A673 (cell line): Measurements from ENCODE around the gene TRAP1. TPM values are rescaled to one million over a fixed set of nuclear protein-coding genes. Genes with fewer than 3 reads are reported as not detected.

Experiments used
- BruUV-seq: library from RNA; stranded (reverse); fragments of 400-500 nt; replicated peaks from 2 replicates; lab custom pipeline; 2021; lab: Mats Ljungman, UMichigan
- CTCF ChIA-PET: fragments of 300-600 bp; sonication (Branson Sonifier 250); formaldehyde crosslinking; loops from one replicate; lab custom pipeline; 2022; ENCODE audit warnings: antibody characterized with exemption; lab: Charles Lee
- POLR2A ChIA-PET: fragments of 300-600 bp; sonication (Branson Sonifier 250); formaldehyde crosslinking; loops from one replicate; lab custom pipeline; 2022; ENCODE audit warnings: antibody characterized with exemption; ENCODE audit not compliant: low non-redundant PET; lab: Charles Lee
- DNase-seq: peaks from one replicate; pipeline ENCODE4 v3.0.0-alpha.2; 2015; ENCODE audit warnings: low spot score
- H3K27ac ChIP-seq: fragments of 200-600 bp; sonication (generic); 2 replicates; pipeline ENCODE4 v1.5.1; 2016; ENCODE audit warnings: mixed run types, low read depth, mild to moderate bottlenecking, mixed read lengths, antibody characterized with exemption, low read length; ENCODE audit not compliant: poor library complexity, severe bottlenecking
- H3K27me3 ChIP-seq: fragments of 200-600 bp; sonication (generic); replicated peaks from 2 replicates; pipeline ENCODE4 v1.6.1; 2017; ENCODE audit warnings: mixed run types, low read depth, mild to moderate bottlenecking, mixed read lengths, antibody characterized with exemption, low read length; ENCODE audit not compliant: insufficient read depth, poor library complexity
- H3K36me3 ChIP-seq: fragments of 200-600 bp; sonication (generic); 2 replicates; pipeline ENCODE4 v1.6.1; 2016; ENCODE audit warnings: mixed run types, mild to moderate bottlenecking, mixed read lengths, antibody characterized with exemption, low read length; ENCODE audit not compliant: insufficient read depth, poor library complexity, severe bottlenecking
- H3K4me1 ChIP-seq: fragments of 200-600 bp; sonication (generic); 2 replicates; pipeline ENCODE4 v1.6.1; 2017; ENCODE audit warnings: mixed run types, mild to moderate bottlenecking, mixed read lengths, antibody characterized with exemption, low read length; ENCODE audit not compliant: insufficient read depth, poor library complexity, severe bottlenecking
- H3K4me3 ChIP-seq: fragments of 200-600 bp; sonication (generic); 2 replicates; pipeline ENCODE4 v1.5.1; 2016; ENCODE audit warnings: low read depth, mixed run types, mild to moderate bottlenecking, mixed read lengths, low read length; ENCODE audit not compliant: poor library complexity, severe bottlenecking
- H3K9me3 ChIP-seq: fragments of 200-600 bp; sonication (generic); 2 replicates; pipeline ENCODE4 v1.6.1; 2016; ENCODE audit warnings: mixed run types, low read depth, mild to moderate bottlenecking, mixed read lengths, antibody characterized with exemption, low read length; ENCODE audit not compliant: poor library complexity, severe bottlenecking
- EZH2 ChIP-seq: fragments of 200-600 bp; sonication (generic); IDR thresholded peaks from 2 replicates; pipeline ENCODE4 v1.6.1; 2017; ENCODE audit warnings: borderline replicate concordance, low read depth, mild to moderate bottlenecking, mixed read lengths, antibody characterized with exemption, low read length; ENCODE audit not compliant: poor library complexity, severe bottlenecking
- intact Hi-C: fragments of 100-400 bp; cut with micrococcal nuclease; formaldehyde crosslinking; loops from one replicate; pipeline ENCODE4 v1.10.0; 2022; ENCODE audit not compliant: unreplicated experiment
- total RNA-seq: library from RNA; stranded (reverse); gene quantifications from 2 replicates; pipeline ENCODE4 v1.2.3, GENCODE V29; 2021
- TF ChIP-seq, protein P1 (sequence below): fragments of 300-800, 200-600 bp; sonication (generic); conservative IDR thresholded peaks from 2 replicates; pipeline ENCODE4 v1.5.1; 2017; ENCODE audit warnings: low read depth, mild to moderate bottlenecking, antibody characterized with exemption, low read length, moderate library complexity, mixed read lengths

Gene TRAP1
- total RNA-seq, 1 experiment from 2014 or later: 280 TPM

DNA sequence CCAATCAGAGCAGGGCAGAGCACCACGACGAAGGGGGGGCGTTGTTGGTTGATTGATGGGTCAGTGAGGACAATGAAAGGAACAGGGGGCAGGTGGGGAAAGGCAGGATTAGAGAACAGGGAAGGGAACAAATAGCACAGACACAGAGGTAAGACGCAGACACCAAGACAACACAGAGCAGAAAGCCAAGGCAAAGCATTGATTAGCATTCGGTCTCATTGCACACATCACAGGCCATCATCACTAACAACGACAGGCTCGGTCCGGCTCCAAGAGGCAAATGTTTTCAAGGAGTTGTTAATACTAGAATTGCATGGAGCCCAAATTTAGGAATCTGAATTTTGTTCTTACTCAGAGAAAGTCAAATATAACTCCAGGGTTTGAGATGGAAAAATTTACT, 34.6 kb upstream of the TRAP1 start:
- Histone ChIP-seq H3K9me3 (no peaks in the 10 kb centered on the region), H3K27ac (no peak overlapping the region), H3K36me3 (peaks cover 43% of the 10 kb centered on the region), H3K27me3 (no peaks in the 10 kb centered on the region), H3K4me3 (no peak overlapping the region), H3K4me1 (peaks cover 29% of the 10 kb centered on the region)
- POLR2A ChIA-PET: no interaction called here
- TF ChIP-seq, protein P1, sequence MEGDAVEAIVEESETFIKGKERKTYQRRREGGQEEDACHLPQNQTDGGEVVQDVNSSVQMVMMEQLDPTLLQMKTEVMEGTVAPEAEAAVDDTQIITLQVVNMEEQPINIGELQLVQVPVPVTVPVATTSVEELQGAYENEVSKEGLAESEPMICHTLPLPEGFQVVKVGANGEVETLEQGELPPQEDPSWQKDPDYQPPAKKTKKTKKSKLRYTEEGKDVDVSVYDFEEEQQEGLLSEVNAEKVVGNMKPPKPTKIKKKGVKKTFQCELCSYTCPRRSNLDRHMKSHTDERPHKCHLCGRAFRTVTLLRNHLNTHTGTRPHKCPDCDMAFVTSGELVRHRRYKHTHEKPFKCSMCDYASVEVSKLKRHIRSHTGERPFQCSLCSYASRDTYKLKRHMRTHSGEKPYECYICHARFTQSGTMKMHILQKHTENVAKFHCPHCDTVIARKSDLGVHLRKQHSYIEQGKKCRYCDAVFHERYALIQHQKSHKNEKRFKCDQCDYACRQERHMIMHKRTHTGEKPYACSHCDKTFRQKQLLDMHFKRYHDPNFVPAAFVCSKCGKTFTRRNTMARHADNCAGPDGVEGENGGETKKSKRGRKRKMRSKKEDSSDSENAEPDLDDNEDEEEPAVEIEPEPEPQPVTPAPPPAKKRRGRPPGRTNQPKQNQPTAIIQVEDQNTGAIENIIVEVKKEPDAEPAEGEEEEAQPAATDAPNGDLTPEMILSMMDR: no peak
- no peak for TF ChIP-seq EZH2
- no peak for DNase-seq
- BruUV-seq: no TSS peak
- CTCF ChIA-PET: no interaction called here
- intact Hi-C loops: no loop called here

DNA sequence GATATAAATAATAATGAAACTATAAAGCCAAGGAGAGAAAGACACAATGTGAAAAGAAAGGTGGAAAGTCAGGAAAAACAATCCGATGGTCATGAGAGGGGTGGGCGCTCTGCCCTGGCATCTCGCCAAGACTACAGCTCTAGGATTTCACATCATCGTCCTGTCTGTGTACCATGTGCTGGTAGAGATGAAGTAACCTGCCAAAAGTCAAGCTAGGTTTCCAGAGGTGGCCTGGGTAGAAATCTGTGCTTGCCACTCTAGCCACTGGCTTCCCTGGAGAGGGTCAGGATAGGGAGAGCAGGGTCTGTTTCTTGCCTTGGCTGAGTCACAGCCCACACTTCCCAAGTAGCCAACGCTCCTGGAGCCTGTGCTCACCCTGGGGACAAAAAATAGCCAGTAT, 31.0 kb upstream of the TRAP1 start:
- Histone ChIP-seq H3K27me3 (no peaks in the 10 kb centered on the region), H3K4me1 (peaks cover 11% of the 10 kb centered on the region), H3K27ac (no peak overlapping the region), H3K9me3 (no peaks in the 10 kb centered on the region), H3K4me3 (no peak overlapping the region), H3K36me3 (peaks cover 48% of the 10 kb centered on the region)
- no peak for DNase-seq
- TF ChIP-seq, protein P1: no peak
- no peak for TF ChIP-seq EZH2
- ChIA-PET CTCF (no interaction called here), POLR2A (no interaction called here)
- intact Hi-C loops: no loop called here
- no TSS peak for BruUV-seq

DNA sequence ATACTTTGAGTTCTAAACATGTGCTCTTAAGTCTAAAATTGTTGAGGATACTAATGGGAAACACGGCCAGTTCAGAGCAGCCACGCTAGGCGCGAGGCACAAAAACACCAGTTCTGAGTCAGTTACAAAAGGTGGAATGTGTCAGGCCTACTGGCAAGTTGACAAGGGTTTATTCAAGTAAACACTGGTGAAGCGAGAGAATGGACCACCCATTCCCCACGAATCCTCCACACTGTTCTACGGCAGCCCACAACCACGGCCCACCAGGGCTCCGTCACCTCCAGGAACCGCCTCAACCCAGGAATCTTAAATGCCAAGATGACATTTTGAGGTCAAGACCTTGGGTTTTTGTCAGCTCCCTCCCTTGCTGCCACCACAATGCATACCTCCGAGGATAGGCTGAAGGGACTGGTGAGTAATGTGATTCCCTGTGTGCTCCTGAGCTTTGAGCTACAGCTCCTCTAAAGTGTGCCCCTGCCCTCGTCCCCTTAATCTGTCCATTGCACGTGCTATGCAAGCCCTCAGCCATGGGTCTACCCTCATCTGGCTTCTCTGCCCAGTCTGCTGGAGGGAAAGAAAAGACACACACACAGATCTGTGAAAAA, 28.5 kb upstream of the TRAP1 start:
- ChIA-PET POLR2A (no interaction called here), CTCF (no interaction called here)
- Histone ChIP-seq H3K4me1 (no peaks in the 10 kb centered on the region), H3K36me3 (peaks cover 67% of the 10 kb centered on the region), H3K9me3 (no peaks in the 10 kb centered on the region), H3K27me3 (no peaks in the 10 kb centered on the region), H3K4me3 (no peak overlapping the region), H3K27ac (no peak overlapping the region)
- no peak for DNase-seq
- intact Hi-C loops: no loop called here
- no peak for TF ChIP-seq EZH2
- TF ChIP-seq, protein P1: no peak
- no TSS peak for BruUV-seq
